HFFc6 (cell line): ENCODE data around the gene KBTBD8. TPM values are rescaled to one million over a fixed set of nuclear protein-coding genes. Genes with fewer than 3 reads are reported as not detected.

Experiments used
- DNase-seq: peaks from one replicate; pipeline ENCODE4 v3.0.0-alpha.2; 2018
- H3K27ac Mint-ChIP-seq: 2 replicates; pipeline ENCODE4 v1.8.0; 2020; ENCODE audit warnings: mild to moderate bottlenecking, mixed read lengths
- H3K27me3 Mint-ChIP-seq: 2 replicates; pipeline ENCODE4 v1.8.0; 2021; ENCODE audit warnings: mild to moderate bottlenecking, moderate library complexity, mixed read lengths; ENCODE audit not compliant: insufficient read depth
- H3K36me3 Mint-ChIP-seq: 2 replicates; pipeline ENCODE4 v1.8.0; 2021; ENCODE audit warnings: low read depth, mixed read lengths
- H3K4me1 Mint-ChIP-seq: 2 replicates; pipeline ENCODE4 v1.8.0; 2020; ENCODE audit warnings: low read depth, mixed read lengths
- H3K4me3 Mint-ChIP-seq: 2 replicates; pipeline ENCODE4 v1.8.0; 2020; ENCODE audit warnings: mild to moderate bottlenecking, moderate library complexity, mixed read lengths
- H3K9me3 Mint-ChIP-seq: 2 replicates; pipeline ENCODE4 v1.8.0; 2020; ENCODE audit warnings: mild to moderate bottlenecking, mixed read lengths
- CTCF ChIP-seq: fragments of 200-600 bp; sonication (generic); IDR thresholded peaks from 2 replicates; pipeline ENCODE4 v1.5.0; 2021; ENCODE audit warnings: antibody characterized with exemption, mild to moderate bottlenecking
- long read RNA-seq: library from polyadenylated mRNA; unstranded; transcript quantifications from one replicate; pipeline ENCODE4 v2.0.0, GENCODE V29; 2019
- total RNA-seq, 6 experiments: library from RNA; stranded (reverse); fragmentation: NEBNext Ultra II Directional; extraction: Animal tissue kit (Norgen Biotek cat#: 25700); gene quantifications; 2 replicates in 1 of 6; 3 replicates in 5 of 6; pipeline ENCODE4 v1.2.3, GENCODE V29; 2021

The KBTBD8 gene, protein sequence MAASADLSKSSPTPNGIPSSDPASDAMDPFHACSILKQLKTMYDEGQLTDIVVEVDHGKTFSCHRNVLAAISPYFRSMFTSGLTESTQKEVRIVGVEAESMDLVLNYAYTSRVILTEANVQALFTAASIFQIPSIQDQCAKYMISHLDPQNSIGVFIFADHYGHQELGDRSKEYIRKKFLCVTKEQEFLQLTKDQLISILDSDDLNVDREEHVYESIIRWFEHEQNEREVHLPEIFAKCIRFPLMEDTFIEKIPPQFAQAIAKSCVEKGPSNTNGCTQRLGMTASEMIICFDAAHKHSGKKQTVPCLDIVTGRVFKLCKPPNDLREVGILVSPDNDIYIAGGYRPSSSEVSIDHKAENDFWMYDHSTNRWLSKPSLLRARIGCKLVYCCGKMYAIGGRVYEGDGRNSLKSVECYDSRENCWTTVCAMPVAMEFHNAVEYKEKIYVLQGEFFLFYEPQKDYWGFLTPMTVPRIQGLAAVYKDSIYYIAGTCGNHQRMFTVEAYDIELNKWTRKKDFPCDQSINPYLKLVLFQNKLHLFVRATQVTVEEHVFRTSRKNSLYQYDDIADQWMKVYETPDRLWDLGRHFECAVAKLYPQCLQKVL
- 1 to 10 TPM; 1.3 to 2.4 (median 1.7) TPM for total RNA-seq
- long read RNA-seq, full-length matches to known transcripts, result 2 of 2 reads
- long read RNA-seq, partial matches to known transcripts, result 0 of 2 reads
- long read RNA-seq, other reads (novel, unspliced or antisense), result 0 of 2 reads

GRCh38 chr3:66998113-66998903 lies at the start of gene KBTBD8:
Gene KBTBD8 (plus strand): TSS chr3:66998307. CDS start chr3:66998356, 49 bp downstream.
- no peaks in the 10 kb centered on the region for H3K9me3 Mint-ChIP-seq
- peak; percentile 99 for DNase-seq
- no peak for TF ChIP-seq CTCF
- H3K4me1 Mint-ChIP-seq, result peaks cover 26% of the 10 kb centered on the region
- H3K4me3 Mint-ChIP-seq, result peak within 1 kb of the TSS; percentile 92
- peak within 1 kb of the TSS; percentile 87 for H3K27ac Mint-ChIP-seq
- no peaks in the 10 kb centered on the region; the same call in 1 of the 2 replicates for H3K27me3 Mint-ChIP-seq
- H3K36me3 Mint-ChIP-seq, result peaks cover 4% of the 10 kb centered on the region; the same call in 1 of the 2 replicates

DNA sequence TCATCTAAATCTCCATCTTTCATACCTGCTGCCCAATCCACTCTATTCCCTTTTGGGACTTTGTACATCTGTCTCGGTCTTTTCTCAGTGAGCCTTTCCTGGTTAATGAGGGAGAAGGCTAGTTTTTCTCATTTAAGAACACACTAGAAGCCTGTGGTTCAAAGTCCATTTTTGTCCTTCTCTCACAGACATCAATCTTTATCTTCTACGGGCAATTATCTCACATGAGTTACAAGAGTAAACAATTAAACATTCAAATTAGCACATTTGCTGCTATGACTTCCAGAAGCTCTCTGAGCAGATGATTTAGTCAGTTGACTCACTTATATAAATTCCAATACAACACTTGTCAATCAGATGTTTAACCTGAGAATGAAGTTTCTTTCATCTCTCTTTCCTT lies 49.3 kb upstream of the KBTBD8 start:
- no peak for DNase-seq
- no peak for TF ChIP-seq CTCF
- H3K4me1 Mint-ChIP-seq, result no peaks in the 10 kb centered on the region
- no peaks in the 10 kb centered on the region for H3K9me3 Mint-ChIP-seq
- H3K27ac Mint-ChIP-seq, result no peak overlapping the region
- H3K4me3 Mint-ChIP-seq, result no peak overlapping the region
- no peaks in the 10 kb centered on the region for H3K27me3 Mint-ChIP-seq
- no peaks in the 10 kb centered on the region for H3K36me3 Mint-ChIP-seq

DNA sequence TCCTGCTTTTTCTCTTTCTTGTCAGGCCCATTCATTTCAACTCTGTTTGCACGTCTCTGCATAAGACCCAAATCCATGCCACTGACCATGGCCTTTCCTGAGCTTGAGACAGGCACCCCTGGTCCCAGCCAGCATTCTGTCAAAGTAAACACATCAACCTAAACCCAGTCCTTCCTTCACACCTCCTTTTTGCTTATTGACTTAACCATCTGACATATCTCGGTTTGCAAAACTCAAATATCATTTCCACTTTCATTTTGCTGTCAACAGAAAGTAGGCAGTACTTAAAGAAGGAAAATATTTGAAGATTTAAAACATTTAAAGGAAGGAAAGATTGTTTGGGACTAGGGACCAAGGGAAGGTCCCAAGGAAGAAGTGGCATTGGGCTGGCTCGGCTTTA lies 48.2 kb upstream of the KBTBD8 start:
- H3K27me3 Mint-ChIP-seq, result no peaks in the 10 kb centered on the region
- no peaks in the 10 kb centered on the region for H3K36me3 Mint-ChIP-seq
- H3K4me3 Mint-ChIP-seq, result no peak overlapping the region
- no peaks in the 10 kb centered on the region for H3K4me1 Mint-ChIP-seq
- no peaks in the 10 kb centered on the region for H3K9me3 Mint-ChIP-seq
- TF ChIP-seq CTCF, result no peak
- H3K27ac Mint-ChIP-seq, result no peak overlapping the region
- DNase-seq, result no peak

DNA sequence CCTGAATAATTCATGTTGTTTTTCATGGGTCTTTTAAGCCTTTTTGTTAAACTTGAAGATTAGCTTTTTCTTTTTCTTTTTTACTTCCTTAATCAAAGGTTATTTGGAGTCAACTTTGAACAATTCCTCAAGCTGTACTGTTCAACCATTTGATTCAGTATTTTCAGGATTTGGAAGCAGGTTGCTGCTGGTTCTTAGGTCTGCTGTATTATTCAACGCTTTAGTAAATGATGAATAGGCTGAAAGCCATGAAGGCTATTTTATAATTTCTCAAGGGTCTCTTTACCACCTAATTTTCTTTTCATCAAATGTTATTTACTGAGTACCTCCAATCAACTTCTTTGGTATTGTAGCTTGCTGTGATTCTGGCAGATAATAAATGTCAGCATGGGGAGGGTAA lies 45.8 kb upstream of the KBTBD8 start:
- Mint-ChIP-seq H3K36me3 (no peaks in the 10 kb centered on the region), H3K27ac (no peak overlapping the region), H3K4me1 (no peaks in the 10 kb centered on the region), H3K9me3 (no peaks in the 10 kb centered on the region), H3K27me3 (peaks cover 1% of the 10 kb centered on the region; the same call in 1 of the 2 replicates), H3K4me3 (no peak overlapping the region)
- no peak for DNase-seq
- no peak for TF ChIP-seq CTCF

- H3K4me1 Mint-ChIP-seq, result no peaks in the 10 kb centered on the region
- no peaks in the 10 kb centered on the region for H3K9me3 Mint-ChIP-seq
- TF ChIP-seq CTCF, result no peak
- no peak overlapping the region for H3K27ac Mint-ChIP-seq
- DNase-seq, result no peak
- H3K27me3 Mint-ChIP-seq, result peaks cover 2% of the 10 kb centered on the region; the same call in 1 of the 2 replicates
- no peaks in the 10 kb centered on the region for H3K36me3 Mint-ChIP-seq
- no peak overlapping the region for H3K4me3 Mint-ChIP-seq
Observed at GRCh38 chr3:66953934-66954445, 44.1 kb upstream of the KBTBD8 start.
